HepG2 (cell line): ENCODE data around the gene USP11. TPM values are rescaled to one million over a fixed set of nuclear protein-coding genes. Genes with fewer than 3 reads are reported as not detected.

Source experiments
- FOXK1 ChIP-seq: sonication (generic); formaldehyde crosslinking; IDR thresholded peaks from 2 replicates; pipeline ENCODE4 v1.4.0; 2020; ENCODE audit warnings: low read depth, missing genetic modification reagents, borderline replicate concordance
- PCBP2 ChIP-seq: fragments of 200-400 bp; formaldehyde crosslinking; optimal IDR thresholded peaks from 2 replicates; pipeline ENCODE3; 2018; ENCODE audit warnings: low read length, low read depth; ENCODE audit not compliant: poor library complexity, severe bottlenecking
- ZNF207 ChIP-seq: fragments of 450-650 bp; IDR thresholded peaks from 2 replicates; pipeline ENCODE4 v1.6.1; 2016; ENCODE audit warnings: antibody characterized with exemption, borderline replicate concordance
- ZNF230 ChIP-seq: sonication (generic); formaldehyde crosslinking; IDR thresholded peaks from 2 replicates; pipeline ENCODE4 v1.4.0; 2020; ENCODE audit warnings: mild to moderate bottlenecking, missing genetic modification reagents
- ZNF460 ChIP-seq: sonication (generic); formaldehyde crosslinking; IDR thresholded peaks from 2 replicates; pipeline ENCODE4 v1.5.1; 2020; ENCODE audit warnings: missing genetic modification reagents, mild to moderate bottlenecking, borderline replicate concordance
- ZSCAN9 ChIP-seq: IDR thresholded peaks from 2 replicates; pipeline ENCODE4 v1.6.1; 2016; ENCODE audit warnings: borderline replicate concordance
- polyA plus RNA-seq, 8 experiments: library from polyadenylated mRNA; depleted of rRNA in 3 of 8; stranded (reverse) in 7 of 8; unstranded in 1 of 8; fragments of >200 nt; fragmentation: Illumina TruSeq in 4 of 8; extraction: Trizol in 4 of 8; gene quantifications; 2 replicates each; pipeline versions ENCODE4 v1.2.1 to v1.2.3, GENCODE V29; 2011 to 2016; ENCODE audit warnings: low read depth in 4 of 8, missing spikeins in 1 of 8, mixed read lengths in 1 of 8; ENCODE audit not compliant: insufficient read depth in 1 of 8
- total RNA-seq, 5 experiments: library from RNA; depleted of rRNA; stranded (reverse); fragments of >200 nt; fragmentation: Illumina TruSeq; extraction: Trizol; gene quantifications; 2 replicates each; pipeline ENCODE4 v1.2.3, GENCODE V29; 2016; ENCODE audit warnings: low read depth in 1 of 5
- TF ChIP-seq, protein P1 (sequence below): sonication (generic); formaldehyde crosslinking; IDR thresholded peaks from 2 replicates; pipeline ENCODE4 v1.4.0; 2020; ENCODE audit warnings: missing genetic modification reagents
- TF ChIP-seq, protein P2 (sequence below): sonication (generic); formaldehyde crosslinking; IDR thresholded peaks from 2 replicates; pipeline ENCODE4 v1.8.0; 2022; ENCODE audit warnings: missing genetic modification reagents, low read depth, mild to moderate bottlenecking, borderline replicate concordance

The USP11 gene
- total and polyA plus RNA-seq, 2 of the 13 experiments (the other 11 are each of a cell fraction or from before 2014, with no cell fraction given) = 23.8 to 31.7 TPM

DNA sequence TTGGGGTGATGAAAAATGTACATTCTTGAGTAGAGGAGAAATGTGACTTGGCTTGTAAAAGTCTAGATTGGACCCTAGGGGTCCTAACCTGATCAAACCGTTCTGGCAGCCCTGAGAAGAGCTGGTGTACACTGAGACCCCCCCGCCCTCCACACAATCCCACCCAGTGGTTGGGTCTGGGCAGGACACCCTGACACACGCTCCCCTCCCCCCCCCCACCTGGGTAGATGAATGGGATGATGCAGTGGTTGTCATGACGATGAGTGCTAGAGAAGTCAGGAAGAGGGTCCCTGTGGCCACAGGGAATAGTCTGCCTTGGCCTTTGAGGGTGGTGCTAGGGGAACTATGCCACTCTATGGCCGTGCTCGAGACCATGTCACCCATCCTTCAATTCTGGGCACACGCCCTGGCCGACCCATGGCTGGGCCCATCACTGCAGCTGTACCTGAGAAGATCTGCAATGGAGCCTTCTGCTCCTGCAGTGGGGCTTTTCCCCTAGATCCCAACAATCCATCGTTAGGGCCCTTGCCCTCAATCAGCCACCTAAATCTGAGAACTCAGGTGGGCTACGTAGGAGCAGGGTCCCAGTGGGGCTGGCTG is 10.0 kb upstream of the USP11 start (continued):
- TF ChIP-seq, protein P1, sequence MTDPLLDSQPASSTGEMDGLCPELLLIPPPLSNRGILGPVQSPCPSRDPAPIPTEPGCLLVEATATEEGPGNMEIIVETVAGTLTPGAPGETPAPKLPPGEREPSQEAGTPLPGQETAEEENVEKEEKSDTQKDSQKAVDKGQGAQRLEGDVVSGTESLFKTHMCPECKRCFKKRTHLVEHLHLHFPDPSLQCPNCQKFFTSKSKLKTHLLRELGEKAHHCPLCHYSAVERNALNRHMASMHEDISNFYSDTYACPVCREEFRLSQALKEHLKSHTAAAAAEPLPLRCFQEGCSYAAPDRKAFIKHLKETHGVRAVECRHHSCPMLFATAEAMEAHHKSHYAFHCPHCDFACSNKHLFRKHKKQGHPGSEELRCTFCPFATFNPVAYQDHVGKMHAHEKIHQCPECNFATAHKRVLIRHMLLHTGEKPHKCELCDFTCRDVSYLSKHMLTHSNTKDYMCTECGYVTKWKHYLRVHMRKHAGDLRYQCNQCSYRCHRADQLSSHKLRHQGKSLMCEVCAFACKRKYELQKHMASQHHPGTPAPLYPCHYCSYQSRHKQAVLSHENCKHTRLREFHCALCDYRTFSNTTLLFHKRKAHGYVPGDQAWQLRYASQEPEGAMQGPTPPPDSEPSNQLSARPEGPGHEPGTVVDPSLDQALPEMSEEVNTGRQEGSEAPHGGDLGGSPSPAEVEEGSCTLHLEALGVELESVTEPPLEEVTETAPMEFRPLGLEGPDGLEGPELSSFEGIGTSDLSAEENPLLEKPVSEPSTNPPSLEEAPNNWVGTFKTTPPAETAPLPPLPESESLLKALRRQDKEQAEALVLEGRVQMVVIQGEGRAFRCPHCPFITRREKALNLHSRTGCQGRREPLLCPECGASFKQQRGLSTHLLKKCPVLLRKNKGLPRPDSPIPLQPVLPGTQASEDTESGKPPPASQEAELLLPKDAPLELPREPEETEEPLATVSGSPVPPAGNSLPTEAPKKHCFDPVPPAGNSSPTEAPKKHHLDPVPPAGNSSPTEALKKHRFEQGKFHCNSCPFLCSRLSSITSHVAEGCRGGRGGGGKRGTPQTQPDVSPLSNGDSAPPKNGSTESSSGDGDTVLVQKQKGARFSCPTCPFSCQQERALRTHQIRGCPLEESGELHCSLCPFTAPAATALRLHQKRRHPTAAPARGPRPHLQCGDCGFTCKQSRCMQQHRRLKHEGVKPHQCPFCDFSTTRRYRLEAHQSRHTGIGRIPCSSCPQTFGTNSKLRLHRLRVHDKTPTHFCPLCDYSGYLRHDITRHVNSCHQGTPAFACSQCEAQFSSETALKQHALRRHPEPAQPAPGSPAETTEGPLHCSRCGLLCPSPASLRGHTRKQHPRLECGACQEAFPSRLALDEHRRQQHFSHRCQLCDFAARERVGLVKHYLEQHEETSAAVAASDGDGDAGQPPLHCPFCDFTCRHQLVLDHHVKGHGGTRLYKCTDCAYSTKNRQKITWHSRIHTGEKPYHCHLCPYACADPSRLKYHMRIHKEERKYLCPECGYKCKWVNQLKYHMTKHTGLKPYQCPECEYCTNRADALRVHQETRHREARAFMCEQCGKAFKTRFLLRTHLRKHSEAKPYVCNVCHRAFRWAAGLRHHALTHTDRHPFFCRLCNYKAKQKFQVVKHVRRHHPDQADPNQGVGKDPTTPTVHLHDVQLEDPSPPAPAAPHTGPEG (CRISPR knock-in tag) = no peak
- TF ChIP-seq ZNF207 (no peak), ZNF460 (no peak), FOXK1 (CRISPR knock-in tag) (no peak), ZSCAN9 (CRISPR knock-in tag) (no peak), PCBP2 (no peak), ZNF230 (CRISPR knock-in tag) (no peak)
- TF ChIP-seq, protein P2, sequence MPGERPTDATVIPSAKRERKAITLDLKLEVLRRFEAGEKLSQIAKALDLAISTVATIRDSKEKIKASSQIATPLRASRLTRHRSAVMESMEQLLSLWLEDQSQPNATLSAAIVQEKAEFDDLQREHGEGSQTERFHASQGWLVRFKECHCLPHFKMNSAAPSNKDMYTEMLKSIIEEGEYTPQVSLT (CRISPR knock-in tag) = no peak
- TF ChIP-seq, all 625 proteins: peak for 0
